Small intestine (tissue), 7 donors: Measurements from ENCODE around the gene NDRG4. TPM values are rescaled to one million over a fixed set of nuclear protein-coding genes. Genes with fewer than 3 reads are reported as not detected.

Source experiments
- DNase-seq, 2 donors: peaks; one replicate each; pipeline versions ENCODE4 v3.0.0 to v3.0.0-alpha.2; 2013
- FAIRE-seq: peaks from 2 replicates; lab custom pipeline; 2012; peaks lifted over from hg19 to GRCh38; lab: Jason Lieb, UNC
- H3K27ac ChIP-seq, 3 donors: one replicate each; pipeline ENCODE4 v1.5.1; 2013; ENCODE audit warnings: low read length in 2 of 3, mild to moderate bottlenecking in 2 of 3, control low read depth in 1 of 3, inconsistent platforms in 1 of 3, low read depth in 1 of 3, moderate library complexity in 1 of 3
- H3K27me3 ChIP-seq, 3 donors: one replicate each; pipeline ENCODE4 v1.6.1; 2013; ENCODE audit warnings: low read length in 3 of 3, inconsistent platforms in 1 of 3; ENCODE audit not compliant: control insufficient read depth in 3 of 3, insufficient read depth in 3 of 3
- H3K36me3 ChIP-seq, 3 donors: one replicate each; pipeline ENCODE4 v1.6.1; 2013; ENCODE audit warnings: low read length in 3 of 3, inconsistent platforms in 1 of 3, low read depth in 1 of 3, mild to moderate bottlenecking in 1 of 3, moderate library complexity in 1 of 3; ENCODE audit not compliant: control insufficient read depth in 3 of 3, insufficient read depth in 2 of 3
- H3K4me1 ChIP-seq, 3 donors: one replicate each; pipeline ENCODE4 v1.6.1; 2013; ENCODE audit warnings: low read length in 2 of 3, inconsistent platforms in 1 of 3, low read depth in 1 of 3, mild to moderate bottlenecking in 1 of 3, moderate library complexity in 1 of 3; ENCODE audit not compliant: control insufficient read depth in 3 of 3, insufficient read depth in 2 of 3
- H3K4me3 ChIP-seq, 3 donors: one replicate each; pipeline ENCODE4 v1.5.1; 2013; ENCODE audit warnings: low read length in 3 of 3, control low read depth in 1 of 3, inconsistent platforms in 1 of 3, low read depth in 1 of 3, mild to moderate bottlenecking in 1 of 3, moderate library complexity in 1 of 3
- H3K9me3 ChIP-seq, 2 donors: one replicate each; pipeline ENCODE4 v1.6.1; 2013; ENCODE audit warnings: low read depth in 1 of 2, low read length in 1 of 2; ENCODE audit not compliant: control insufficient read depth in 2 of 2, insufficient read depth in 1 of 2
- WGBS, 3 donors: extraction: QIAGEN DNeasy Blood & Tissue Kit; methylation state at CpG; one replicate each; pipeline ENCODE4 v1.1.7; 2013; 5-methylcytosine and 5-hydroxymethylcytosine counted together
- polyA plus RNA-seq, 4 donors: library from polyadenylated mRNA; stranded (reverse) in 3 of 4; unstranded in 1 of 4; fragments of 200-250 nt in 3 of 4; fragments of 120-200 nt in 1 of 4; gene quantifications; one replicate each; pipeline versions ENCODE4 v1.2.1 to v1.2.3, GENCODE V29; 2013
- donor health status: healthy with polysubstance abuse.
- donor health status: control.
- donor health status: control.
- donor health status: Bipolar disorder and iron deficiency.
- donor health status: healthy.

Gene NDRG4
- polyA plus RNA-seq, 4 donors: 0.67 to 19.3 (median 6.0) TPM

GRCh38 chr16:58500430-58501241, 693 bp downstream of the NDRG4 start:
- peak overlapping the region in 1 of 3 donors; percentile 28 for H3K27ac ChIP-seq
- no peak for DNase-seq
- H3K36me3 ChIP-seq: no peaks in the 10 kb centered on the region
- peak overlapping the region in 2 of 3 donors; percentile 33 to 39 for H3K4me3 ChIP-seq
- no peaks in the 10 kb centered on the region for H3K9me3 ChIP-seq
- 5 to 10% (median 6%) methylated on average over 27 to 36 of the region's 36 CpGs for WGBS, 3 donors
- FAIRE-seq: no peak
- H3K27me3 ChIP-seq: peaks cover 0 to 46% (median 4%) of the 10 kb centered on the region in 3 donors
- peaks cover 0 to 22% (median 0%) of the 10 kb centered on the region in 3 donors for H3K4me1 ChIP-seq

DNA sequence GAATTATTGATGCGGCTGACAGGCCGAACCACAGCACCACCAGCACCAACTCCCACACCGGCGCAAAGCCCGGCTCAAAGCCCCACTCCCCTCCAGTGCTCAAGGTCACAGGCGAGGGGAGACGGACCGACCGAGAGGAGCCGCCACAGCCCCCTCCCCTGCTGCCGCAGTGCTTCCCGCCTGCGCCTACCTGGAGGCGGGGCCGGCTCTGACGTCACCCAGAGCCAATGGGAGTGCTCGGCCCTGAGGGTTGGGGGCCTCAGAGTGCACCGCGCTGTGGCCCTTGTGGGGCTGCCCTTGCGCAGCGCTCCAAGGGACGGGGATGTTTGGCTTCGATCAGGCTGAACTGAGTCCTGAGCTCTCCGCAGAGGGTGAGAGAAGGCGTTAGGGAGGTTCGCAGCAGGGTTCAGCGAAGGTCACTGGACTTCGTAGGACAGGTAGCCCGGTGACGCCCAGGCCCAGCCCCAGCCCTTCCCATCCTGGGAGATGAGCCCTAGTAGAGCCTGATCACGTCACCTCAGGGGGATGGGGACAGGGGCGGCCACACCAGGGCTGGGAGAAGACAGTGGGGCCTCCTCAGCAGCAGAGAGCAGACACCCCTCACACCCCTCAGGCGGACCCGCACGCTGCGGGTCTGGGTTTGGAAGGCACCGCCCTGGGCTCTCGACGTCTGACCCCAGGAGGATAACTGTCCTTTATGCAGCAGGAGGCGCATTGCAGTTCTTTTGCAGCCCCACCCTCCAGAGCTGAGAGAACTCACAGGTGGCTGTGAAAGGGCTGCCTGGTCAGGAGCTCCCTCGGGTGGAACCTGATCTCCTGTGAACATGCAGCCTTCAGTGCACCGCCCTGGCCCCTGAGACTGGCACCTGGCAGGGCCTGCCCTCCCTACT, 1.5 kb downstream of the NDRG4 start:
- WGBS, 3 donors: 5 to 15% (median 11%) methylated on average over 42 of the region's 42 CpGs
- Histone ChIP-seq H3K9me3 (no peaks in the 10 kb centered on the region), H3K27me3 (peaks cover 0 to 46% (median 4%) of the 10 kb centered on the region in 3 donors), H3K4me3 (peak overlapping the region in 2 of 3 donors; percentile 33 to 39), H3K4me1 (peaks cover 0 to 22% (median 0%) of the 10 kb centered on the region in 3 donors), H3K36me3 (no peaks in the 10 kb centered on the region), H3K27ac (peak overlapping the region in 1 of 3 donors; percentile 28)
- FAIRE-seq (no peak), DNase-seq (peak in 1 of 2 donors; percentile 73)

GRCh38 chr16:58502217-58502921, 2.4 kb downstream of the NDRG4 start:
- H3K27ac ChIP-seq: no peak overlapping the region
- H3K4me3 ChIP-seq: no peak overlapping the region
- 54 to 78% (median 57%) methylated on average over 8 of the region's 8 CpGs for whole genome bisulfite sequencing, 3 donors
- H3K36me3 ChIP-seq: no peaks in the 10 kb centered on the region
- FAIRE-seq: no peak
- H3K9me3 ChIP-seq: no peaks in the 10 kb centered on the region
- peaks cover 0 to 22% (median 0%) of the 10 kb centered on the region in 3 donors for H3K4me1 ChIP-seq
- peaks cover 0 to 46% (median 4%) of the 10 kb centered on the region in 3 donors for H3K27me3 ChIP-seq
- DNase-seq: no peak

DNA sequence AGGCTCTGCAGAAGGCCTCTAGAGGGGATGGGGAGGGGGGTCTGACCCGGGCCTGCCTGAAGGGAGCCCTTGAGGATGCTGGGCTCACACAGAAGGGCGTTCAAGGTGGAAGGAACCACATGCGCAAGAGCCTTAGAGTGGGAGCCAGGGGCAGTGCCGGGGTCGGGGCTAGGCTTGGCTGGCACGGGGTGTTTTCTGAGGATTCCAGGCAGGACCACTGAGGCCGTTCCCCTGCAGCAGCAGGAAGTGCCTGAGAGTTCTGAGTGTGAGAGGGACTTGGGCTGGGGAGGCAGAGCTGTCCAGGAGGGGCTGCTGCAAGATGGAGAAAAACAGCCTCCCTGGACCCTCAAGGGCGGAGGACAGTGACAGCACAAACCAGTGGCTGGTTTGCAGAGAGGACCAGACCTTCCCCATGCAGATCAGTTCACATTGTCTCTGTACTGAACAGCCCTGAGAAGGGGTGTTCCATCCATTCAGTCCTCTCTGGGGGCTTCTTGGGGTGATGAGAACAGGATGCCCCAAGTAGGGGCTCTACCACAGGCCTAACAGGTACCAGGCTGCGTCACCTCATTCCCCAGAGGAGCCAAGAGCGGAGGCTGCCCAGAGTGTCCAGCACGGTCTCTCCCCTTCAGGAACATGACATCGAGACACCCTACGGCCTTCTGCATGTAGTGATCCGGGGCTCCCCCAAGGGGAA, 3.4 kb downstream of the NDRG4 start:
- DNase-seq (no peak), FAIRE-seq (no peak)
- 76 to 88% (median 84%) methylated on average over 14 of the region's 14 CpGs for WGBS, 3 donors
- H3K9me3 ChIP-seq: no peaks in the 10 kb centered on the region
- no peak overlapping the region for H3K27ac ChIP-seq
- H3K4me1 ChIP-seq: peaks cover 0 to 22% (median 0%) of the 10 kb centered on the region in 3 donors
- no peak overlapping the region for H3K4me3 ChIP-seq
- H3K36me3 ChIP-seq: no peaks in the 10 kb centered on the region
- H3K27me3 ChIP-seq: peaks cover 0 to 46% (median 4%) of the 10 kb centered on the region in 3 donors

- WGBS, 3 donors: 86 to 92% (median 89%) methylated on average over 21 of the region's 21 CpGs
- DNase-seq (no peak), FAIRE-seq (no peak)
- no peak overlapping the region for H3K27ac ChIP-seq
- H3K4me3 ChIP-seq: no peak overlapping the region
- H3K27me3 ChIP-seq: peaks cover 0 to 43% (median 4%) of the 10 kb centered on the region in 3 donors
- H3K4me1 ChIP-seq: peaks cover 0 to 22% (median 0%) of the 10 kb centered on the region in 3 donors
- peaks cover 0 to 2% (median 0%) of the 10 kb centered on the region in 3 donors for H3K36me3 ChIP-seq
- H3K9me3 ChIP-seq: no peaks in the 10 kb centered on the region
Observed at GRCh38 chr16:58503863-58504688, 4.1 kb downstream of the NDRG4 start.

GRCh38 chr16:58506241-58507194, 6.6 kb downstream of the NDRG4 start:
- Histone ChIP-seq H3K36me3 (peaks cover 0 to 21% (median 0%) of the 10 kb centered on the region in 3 donors), H3K27ac (no peak overlapping the region), H3K4me1 (peaks cover 0 to 5% (median 0%) of the 10 kb centered on the region in 3 donors), H3K4me3 (no peak overlapping the region), H3K27me3 (peaks cover 0 to 20% (median 4%) of the 10 kb centered on the region in 3 donors), H3K9me3 (no peaks in the 10 kb centered on the region)
- no peak for FAIRE-seq
- DNase-seq: no peak
- WGBS, 3 donors: 33 to 68% (median 46%) methylated on average over 19 to 20 of the region's 20 CpGs
